T-helper 2 cell (primary cell): ENCODE results near the gene CNTN1.
A peak's percentile ranks its signal among the peaks of the same experiment; 100 is the strongest.
"Not testable (repeated sequence)": the region's sequence is repeated elsewhere in the genome, so short reads cannot be mapped to it uniquely, and the experiment has no call there.

Experiments used
- DNase-seq, 5 experiments: peaks; one replicate each; pipeline versions ENCODE4 v3.0.0 to v3.0.0-alpha.2; 2012 to 2022

Gene CNTN1

DNA sequence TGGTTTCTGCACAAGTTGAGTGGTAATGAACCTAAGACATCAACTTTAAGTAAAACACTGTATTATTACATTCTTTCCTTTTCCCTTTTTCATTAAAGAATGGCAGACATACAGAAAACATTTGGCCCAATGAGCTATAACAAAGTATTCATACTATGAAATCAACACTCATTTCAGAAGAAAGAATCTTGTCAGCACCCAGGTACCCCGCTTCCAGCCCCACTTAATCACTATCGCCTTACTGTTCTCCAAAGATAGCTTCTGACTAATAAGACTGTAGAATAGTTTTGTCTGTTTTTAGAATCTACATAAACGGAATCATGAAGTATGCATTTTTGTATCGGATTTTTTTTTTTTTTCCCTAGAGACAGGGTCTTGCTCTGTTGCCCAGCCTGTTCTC is 9.5 kb downstream of the CNTN1 start:
- DNase-seq: peak in 1 of 5 experiments; percentile 18

DNA sequence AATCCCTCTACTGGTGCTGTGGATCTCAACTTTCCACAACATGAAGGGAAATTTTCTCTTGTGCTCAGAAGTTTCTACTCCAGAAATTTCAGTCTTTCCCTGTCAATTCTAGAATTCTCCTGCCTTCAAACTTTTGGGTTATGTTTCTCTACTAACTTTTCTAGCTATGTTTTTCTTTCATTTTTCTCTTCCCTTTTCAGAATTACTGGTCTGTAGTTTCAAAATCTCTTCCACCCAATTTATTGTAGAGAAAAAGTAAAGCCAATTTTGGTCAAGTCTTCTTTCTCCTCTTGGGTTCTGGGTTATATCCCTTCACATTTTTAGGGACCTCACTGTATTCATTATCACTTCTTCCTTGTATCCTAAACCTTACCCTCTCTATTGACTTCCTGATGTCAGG is 18.9 kb downstream of the CNTN1 start:
- DNase-seq: no peak

DNA sequence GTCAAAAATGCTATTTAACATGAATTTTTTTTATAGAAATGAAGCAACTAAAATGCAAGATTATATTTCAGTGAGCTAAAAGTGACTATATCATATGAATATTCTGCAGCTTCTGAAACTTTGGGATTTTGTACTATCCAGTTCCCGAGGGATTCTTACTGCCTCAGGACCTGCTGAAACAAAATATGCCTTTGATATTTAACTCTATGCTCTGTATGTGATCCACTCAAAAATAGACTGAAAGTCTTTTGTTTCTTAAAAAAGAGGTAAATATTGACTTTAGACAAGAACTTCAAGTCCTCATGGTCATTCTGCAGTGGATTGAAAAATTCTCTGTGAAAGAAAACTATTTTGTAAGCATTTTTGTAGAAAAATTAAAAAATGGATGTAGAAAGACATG is 22.4 kb downstream of the CNTN1 start:
- DNase-seq: no peak

DNA sequence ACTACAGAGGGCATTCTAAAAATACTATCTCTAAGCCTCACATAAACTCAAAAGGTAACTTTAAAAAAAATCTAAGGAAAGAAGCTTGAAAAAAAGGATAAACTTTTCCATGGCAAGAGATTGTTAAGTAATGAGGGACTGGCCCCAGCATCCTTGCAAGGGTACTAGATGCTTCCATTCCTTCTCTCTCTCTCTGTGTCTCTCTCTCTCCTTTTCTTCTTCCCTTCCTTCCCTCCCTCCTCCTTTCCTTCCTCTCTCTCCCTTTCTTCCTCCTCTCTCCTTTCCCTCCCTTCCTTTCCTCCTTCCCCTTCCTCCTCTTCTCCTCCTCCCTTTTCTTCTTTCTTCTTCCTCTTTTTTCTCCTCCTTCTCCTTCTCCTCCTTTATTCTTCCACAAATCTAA is 23.8 kb downstream of the CNTN1 start:
- no peak for DNase-seq

DNA sequence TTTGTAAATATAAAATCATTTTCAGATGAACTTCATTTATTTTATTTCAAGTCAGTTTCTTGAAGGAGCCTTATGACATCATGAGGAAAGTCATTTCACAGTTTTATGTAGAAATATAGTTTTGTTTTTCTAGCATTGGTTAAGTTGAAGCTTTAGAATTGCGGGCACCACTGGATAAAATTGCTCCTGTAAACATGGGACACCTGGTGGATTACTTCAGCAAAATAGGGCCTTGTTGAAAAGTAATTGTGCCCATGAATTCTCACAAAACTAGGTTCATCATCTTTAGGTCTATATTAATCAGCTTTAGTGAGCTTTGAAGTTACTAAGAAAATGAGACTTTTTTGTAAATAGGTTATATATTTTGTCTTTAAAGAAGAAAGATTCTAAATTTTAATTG is 25.3 kb downstream of the CNTN1 start:
- DNase-seq: no peak

DNA sequence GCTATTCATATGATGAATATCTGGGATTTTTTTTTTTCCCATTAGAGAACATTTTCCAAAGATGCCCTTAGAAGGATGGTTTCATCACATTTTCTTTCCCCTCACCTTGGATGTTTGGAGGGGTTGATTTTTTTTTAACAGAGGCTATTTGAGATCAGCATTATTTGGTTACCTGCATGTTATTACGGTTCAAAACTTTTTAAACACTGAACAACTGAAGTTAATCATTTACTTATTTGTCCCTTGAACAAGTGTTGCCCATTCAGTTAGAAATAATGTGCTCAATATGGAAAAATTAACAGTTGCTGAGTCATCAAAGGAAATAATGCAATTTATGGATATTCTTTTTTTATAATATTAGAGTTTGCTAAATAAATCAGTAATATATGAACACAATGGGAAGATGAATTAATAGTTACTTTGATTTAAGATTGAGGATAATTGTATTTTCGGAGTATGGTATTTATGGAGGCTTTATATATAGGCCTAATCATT is 26.7 kb downstream of the CNTN1 start:
- no peak for DNase-seq

DNA sequence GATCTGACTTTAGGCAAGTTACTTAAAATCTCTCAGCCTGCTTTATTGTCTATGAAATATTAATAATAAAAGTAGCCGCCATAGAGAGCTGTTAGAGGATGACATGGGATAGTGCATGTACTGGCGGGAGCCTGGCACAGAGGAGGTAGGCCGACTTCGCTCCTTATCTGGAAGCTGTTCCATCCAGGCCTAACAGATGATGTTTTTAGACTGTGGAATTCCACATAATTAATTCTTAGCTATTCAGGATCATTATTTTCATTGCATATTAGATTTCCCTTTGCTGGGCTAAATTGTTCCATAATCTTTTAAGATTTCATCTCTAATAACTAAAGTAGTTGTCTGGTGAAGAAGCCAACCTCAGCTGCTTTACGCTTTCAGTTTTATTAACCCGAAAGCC is 30.8 kb downstream of the CNTN1 start:
- no peak for DNase-seq

DNA sequence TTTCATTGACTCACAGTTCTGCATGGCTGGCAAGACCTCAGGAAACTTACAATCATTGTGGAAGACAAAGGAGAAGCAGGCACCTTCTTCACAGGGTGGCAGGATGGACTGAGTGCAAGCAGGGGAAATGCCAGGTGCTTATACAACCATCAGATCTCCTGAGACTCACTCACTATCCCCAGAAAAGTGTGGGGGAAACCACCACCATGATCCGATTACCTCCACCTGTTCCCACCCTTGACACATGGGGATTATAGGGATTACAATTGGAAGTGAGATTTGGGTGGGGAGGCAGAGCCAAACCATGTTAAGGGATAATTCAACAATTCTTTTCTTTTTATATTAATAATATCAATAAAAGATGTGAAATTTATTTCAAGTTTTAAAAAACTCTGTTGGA is 34.1 kb downstream of the CNTN1 start:
- no peak for DNase-seq

DNA sequence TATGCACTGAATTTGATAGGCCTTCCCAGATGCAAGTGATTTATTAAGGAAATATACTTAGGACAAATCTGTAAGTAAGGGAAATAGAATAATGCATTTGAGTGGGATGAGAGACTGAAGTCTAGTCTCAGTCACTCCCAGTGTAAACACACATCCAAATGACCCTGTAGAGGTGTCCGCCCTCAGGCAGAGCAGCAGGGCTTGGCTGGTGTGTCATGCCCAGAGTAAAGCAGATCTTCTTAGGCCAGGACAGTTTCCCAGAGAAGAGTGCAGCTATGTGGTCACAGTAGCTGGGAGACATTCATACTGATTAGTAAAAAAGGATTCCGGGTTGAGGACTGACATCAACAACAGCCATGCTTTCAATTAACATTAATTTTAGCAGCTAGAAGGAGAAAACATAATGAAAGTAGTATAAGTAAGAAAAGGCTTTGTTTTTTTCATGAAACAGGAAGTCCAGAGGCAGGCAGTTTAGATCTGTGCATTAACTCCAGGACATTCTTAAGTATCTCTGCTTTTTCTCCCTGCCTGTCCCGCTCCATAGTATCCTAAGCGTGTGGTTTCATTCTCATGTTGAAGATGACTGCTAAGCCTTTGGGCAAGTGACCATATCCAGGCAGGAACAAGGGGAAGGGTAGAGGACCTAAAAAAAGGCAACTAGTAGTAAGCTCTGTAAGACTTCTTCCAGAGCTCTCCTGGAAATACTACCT is 35.7 kb downstream of the CNTN1 start:
- DNase-seq: no peak

DNA sequence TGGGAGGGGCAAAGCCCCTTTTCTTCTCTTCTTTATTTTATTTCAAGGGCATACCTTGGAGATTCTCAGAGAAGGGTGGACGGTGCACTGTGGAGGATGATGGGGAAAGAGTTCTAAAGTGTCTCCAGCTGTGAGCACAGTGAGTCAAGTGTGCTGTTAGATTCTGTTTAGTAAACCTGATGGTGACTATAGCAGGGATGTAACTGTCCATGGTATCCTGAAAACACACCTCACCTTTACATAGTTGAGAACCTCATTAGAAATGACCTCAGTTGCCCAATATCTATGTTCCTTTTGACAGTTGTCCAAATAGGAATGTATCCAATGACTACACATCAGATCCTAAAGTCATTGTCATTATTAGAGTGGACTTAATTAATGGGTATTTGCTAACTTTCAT is 38.0 kb downstream of the CNTN1 start:
- DNase-seq: no peak

DNA sequence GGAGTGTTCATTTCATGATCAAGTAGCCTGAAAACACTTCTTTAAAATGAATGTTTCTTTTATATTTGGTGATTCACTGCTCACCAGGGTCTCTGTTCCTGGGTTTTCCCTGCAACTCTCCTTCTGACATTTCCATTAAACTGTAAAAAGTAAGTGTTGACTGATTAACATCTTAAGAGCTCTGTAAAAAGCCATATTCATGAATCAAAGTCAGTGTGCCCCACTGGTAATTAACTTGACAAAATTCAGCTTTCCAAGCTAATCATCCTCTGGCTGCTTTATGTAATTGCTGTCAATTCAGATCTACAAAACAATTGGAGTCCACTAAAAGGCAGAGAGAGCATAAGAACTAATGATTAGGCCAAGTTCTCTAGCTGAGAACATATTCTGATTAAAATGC is 41.6 kb downstream of the CNTN1 start:
- DNase-seq: no peak

DNA sequence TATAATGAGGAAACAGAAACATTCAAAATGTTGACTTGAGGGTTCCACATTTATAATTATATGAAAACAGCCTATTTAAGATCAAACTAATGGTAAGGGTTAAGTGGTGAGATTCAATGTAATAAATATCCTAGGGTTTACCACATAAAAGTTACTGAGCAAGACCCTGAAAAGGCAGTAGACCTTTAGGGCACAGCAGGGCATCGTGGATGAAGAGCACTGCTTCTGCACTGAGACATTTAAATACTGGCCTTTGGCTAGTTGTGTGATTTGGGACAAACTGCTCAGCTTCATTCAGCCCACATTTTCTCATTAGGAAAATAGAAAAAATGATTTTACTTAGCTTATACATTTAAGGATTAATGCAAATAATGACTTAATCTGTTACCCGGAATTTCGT is 42.0 kb downstream of the CNTN1 start:
- DNase-seq: no peak

DNA sequence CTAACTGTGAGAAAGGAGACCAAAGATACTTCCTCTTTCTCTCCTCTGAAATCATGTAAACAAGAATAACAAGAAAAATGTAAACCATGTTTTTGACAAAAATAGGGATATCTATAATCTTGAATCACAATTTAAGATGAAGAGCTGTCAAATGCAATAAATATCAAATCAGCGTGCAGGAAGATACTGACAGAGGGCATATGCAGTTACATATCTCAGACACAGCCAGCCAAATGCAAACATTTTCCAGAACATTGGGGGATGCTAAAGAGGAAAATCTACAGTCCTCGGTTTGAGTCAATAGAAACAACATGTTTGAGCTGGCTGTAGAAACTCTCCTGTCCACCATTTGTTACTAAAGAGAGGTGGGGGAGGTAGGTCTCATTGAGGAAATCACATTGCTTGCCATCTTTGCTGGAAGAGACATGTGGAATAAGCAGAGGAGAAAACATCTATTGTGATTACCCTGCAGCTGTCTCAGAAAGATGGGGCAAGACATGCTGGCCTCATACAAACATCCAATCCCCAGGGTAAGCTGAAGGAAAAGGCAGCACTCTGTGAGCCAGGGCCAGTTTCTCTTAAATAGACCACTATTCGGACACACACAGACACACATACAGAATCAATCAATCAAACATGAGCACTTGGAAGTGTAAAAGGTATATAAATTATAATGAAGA is 43.5 kb downstream of the CNTN1 start:
- no peak for DNase-seq

DNA sequence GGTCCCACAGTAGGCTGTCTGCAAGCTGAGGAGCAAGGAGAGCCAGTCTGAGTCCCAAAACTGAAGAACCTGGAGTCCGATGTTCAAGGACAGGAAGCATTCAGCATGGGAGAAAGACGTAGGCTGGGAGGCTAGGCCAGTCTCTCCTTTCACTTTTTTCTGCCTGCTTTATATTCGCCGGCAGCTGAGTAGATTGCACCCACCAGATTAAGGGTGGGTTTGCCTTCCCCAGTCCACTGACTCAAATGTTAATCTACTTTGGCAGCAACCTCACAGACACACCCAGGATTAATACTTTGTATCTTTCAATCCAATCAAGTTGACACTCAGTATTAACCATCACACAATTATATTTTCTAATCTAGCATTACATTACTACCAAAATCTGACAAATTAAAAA is 45.2 kb downstream of the CNTN1 start:
- DNase-seq: not testable (repeated sequence)

DNA sequence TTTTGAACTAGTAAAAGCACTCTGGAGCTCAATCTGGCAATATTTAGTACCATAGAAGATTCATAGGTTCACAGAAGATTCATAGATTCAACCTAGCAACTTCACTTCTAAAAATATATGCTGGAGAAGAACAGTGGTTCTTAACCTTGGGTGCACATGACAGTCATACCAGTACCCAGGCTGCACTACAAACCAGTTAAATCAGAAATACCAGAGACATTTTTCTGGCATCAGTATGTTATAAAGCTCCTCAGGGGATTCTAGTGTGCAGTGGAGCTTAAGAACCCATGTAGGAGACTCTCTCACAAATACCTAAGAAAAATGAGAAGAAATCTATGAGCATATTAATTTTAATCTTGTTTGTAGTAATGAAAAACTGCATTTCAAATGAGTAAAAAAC is 46.6 kb downstream of the CNTN1 start:
- DNase-seq: no peak

DNA sequence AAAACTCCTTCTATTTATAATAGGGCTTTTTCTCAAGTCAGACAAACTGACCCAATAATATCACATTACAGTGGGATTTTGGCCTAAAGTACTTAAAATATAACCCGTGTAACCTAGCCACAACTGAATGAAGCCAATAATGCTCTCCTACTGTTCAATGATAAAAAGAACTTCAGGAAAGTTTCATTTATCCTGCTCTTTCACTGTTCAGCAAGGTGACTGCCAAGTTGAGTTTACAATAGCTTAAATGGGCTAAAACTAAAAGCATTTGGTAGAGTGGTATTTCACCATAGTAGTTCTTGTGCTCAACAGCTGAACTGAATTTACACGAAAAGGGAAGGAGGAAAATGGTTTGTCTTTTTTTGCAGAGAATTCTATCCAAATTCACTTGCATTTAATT is 49.8 kb downstream of the CNTN1 start:
- no peak for DNase-seq

DNA sequence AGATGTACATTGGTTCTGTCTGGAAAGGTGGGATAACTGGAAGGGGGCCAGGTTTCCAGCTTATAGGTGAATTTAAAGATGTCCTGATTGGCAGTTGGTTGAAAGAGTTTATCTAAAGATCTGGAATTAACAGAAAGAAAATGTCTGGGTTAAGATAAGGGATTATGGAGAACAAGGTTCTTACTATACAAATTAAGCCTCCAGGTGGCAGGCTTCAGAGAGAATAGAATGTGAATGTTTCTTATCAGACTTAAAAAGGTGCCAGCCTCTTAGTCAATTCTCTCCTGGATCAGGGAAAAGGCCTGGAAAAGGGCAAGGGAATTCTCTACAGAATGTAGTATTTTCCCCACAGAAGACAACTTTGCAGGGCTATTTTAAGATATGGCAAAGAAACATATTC is 53.1 kb downstream of the CNTN1 start:
- no peak for DNase-seq

DNA sequence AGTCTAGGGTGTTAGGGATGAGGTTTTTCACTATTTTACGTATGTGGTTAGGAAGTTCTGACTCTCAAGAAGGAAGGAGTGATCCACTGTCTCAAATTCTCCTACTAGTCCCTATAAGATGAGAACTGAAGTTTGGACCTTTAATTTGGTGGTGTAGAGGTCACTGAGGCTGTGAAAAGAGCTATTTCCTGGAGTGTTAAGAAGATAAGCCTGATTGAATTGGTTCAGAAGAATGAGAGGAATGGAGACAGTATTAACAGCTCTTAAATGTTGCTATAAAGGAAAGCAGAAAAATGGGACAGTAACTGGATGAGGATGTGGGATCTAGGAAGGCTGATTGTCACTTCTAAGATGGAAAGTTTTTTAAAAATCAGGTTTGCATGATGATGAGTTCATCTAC is 57.6 kb downstream of the CNTN1 start:
- no peak for DNase-seq

DNA sequence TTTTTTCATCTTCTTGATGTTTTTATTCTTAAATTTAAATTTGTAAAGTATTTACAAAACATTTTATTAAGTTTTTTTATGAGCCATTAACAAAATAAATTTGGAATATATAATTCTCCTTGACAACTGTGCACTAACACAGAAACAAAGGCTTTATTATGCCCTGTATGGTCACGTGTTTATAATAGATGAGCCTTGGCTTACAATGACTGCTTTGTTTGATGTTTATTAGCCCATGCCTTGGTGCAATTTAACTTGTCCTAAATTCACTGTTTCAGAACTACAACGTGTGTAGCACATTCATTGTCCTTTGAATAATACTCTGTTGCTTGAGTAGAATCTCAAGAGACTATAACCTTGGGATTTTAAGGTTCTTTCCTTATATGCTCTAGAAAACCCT is 59.8 kb downstream of the CNTN1 start:
- DNase-seq: no peak

DNA sequence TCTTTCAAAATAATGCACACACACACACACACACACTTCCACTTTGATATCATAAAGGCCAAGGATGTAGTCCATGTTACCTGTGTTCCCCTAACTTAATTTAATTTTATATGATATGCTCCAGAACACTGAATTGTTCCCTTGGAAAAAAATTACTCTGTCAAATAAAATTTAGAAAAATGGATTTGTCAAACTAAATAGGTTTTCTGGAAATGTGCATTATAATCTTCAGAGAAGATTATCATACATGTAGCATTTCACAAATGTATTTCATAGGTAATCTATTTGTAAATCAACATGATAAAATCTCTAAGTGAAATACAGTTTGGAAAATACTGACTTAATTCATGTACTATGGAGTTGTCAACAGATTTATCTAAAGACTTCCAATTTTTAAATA is 68.6 kb downstream of the CNTN1 start:
- no peak for DNase-seq

DNA sequence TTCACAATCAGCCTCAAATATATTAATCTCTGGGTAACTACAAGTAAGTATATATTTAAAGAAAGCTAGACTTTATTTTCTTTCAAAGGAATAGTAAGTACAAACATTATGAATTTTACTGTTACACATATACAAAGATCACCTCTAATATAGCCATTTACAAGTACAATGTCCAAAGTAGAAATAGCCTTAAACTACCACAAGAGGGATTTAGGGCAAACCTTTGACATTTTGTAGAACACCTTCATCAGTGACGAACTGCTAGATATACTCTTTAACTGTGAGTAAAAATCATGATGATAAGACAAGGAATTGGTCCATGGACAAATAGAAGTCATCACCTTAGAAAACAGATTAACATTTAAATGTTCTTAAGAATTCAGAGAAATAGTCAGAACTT is 69.8 kb downstream of the CNTN1 start:
- DNase-seq: no peak

DNA sequence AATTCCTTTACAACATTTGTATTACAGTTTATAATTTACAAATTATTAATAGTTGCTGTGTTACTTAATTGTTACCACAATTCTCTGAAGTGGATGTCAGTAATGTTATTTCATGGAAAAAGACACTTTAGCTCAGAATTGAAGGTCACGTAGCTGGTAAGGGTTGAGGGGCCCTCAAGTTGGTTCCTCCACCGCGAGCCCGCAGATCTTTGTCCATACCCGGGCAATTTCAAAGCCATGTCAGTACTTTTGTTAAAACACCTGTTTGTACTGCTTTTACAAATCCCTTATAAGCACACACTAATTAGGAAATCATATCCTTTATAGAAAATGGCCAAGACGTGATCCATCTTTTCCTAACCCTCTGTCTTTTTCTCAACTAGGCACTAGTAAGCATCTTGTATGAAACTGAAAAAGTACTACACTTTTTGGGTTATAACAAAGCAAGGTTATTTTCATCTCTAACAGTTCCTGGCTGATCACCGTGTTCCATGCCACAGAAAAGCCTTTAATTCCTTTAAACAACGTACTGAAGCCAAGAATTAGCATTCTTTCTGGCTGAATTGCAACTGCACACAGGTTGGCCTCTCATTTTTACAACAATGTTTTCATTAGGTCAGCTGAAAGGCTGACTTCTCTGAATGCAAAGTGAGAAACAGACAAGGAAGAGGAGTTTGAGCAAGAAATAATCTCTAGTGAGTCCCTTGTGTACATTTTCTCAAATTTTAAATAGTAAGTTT is 76.1 kb downstream of the CNTN1 start:
- DNase-seq: no peak

DNA sequence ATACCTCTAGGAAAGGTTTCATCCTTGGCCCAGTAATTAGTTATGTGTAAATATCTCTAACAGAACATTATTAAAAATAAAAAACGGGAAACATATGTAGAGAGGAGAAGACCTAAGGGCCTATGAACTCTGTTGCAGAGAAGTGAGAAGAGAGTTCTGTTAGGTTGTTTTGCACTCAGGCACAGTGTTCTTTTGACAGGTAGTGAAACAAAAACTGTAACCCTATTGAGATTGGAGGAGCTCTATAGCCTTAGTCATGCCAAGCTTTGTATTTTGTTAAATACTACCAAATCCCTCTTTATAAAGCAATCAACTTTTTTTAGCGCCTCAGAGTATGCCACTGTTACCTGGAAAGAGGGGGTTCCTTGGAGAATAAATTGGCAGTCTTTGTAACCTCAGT is 77.6 kb downstream of the CNTN1 start:
- DNase-seq: no peak

DNA sequence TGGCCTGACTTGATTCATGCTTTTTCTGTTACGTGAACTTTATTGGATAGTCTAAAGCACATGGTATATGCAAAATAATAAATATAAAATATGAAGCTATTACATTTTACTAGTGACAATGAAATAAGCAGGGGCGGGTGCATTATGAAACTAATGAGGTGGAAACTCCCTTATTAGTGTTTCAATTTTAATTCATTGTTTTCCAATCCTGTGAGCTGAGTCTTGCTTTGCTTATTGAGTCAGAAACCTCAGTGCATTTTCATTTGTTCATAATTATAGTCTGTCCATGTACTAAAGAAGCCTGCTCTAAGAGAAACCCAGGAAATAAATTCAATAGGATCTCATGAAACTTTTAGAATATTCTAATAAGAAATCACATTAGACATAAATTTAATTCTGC is 78.5 kb downstream of the CNTN1 start:
- DNase-seq: no peak
